Colon (tissue), 2 donors: ENCODE results near the gene HOXD8.

Experiments used
- FAIRE-seq: peaks from 2 replicates; lab custom pipeline; 2012; peaks lifted over from hg19 to GRCh38; lab: Jason Lieb, UNC
- donor health status: control.
- donor health status: control.

Gene HOXD8

DNA sequence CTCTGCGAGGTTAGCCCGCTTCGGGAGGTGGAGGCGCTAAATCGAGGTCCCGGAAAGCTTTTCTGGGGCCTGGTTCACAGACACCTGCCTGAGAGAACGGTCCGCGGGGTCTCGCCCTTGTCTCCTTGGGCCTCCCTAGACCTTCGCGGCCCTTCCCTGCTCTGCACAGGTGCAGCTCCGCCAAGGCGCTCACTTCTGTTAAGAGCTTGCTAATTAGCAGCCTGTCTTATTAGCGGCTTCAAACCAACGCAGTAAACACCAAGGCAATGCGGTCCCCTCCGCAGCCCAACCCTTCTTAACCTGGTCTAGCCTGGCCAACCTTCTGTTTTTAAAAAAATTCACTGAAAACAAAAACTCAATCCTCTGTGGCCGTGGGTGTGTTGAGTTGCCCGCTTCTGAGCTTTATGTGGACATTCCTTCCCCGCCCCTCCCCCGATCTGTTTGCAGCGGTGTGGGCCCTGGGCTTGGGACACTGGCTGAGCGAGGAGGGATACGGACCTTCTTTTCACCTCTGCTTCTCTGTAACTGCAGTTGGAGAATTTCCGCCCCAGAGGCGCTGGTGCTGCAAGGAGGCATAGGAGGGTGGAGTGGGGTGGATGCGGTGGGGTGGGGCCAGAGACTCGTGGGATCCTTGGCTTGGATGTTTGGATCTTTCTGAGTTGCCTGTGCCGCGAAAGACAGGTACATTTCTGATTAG, 18.4 kb downstream of the HOXD8 start:
- no peak for FAIRE-seq

DNA sequence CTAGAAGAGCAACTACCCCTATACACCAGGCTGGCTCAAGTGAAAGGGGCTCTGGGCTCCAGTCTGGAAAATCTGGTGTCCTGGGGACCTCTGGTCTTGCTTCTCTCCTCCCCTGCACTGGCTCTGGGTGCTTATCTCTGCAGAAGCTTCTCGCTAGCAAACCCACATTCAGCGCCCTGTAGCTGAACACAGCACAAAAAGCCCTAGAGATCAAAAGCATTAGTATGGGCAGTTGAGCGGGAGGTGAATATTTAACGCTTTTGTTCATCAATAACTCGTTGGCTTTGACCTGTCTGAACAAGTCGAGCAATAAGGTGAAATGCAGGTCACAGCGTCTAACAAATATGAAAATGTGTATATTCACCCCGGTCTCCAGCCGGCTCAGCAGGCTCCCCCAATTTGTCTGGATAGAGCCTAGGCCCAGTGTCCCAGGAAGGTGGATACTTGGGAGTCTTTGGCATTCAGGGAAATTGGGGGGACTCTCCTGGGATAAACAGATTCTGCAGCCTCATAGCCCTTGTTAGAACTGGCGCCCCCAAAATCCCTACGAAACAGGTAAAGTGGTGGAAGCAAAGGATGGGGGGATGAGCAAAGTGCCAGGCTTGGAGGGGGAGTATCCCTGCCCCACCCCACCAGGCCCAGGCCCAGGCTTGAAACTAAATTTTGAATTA, 19.4 kb downstream of the HOXD8 start:
- FAIRE-seq: no peak

- no peak for FAIRE-seq
These were observed 20.0 kb downstream of the HOXD8 start for GRCh38 chr2:176149481-176149938.

DNA sequence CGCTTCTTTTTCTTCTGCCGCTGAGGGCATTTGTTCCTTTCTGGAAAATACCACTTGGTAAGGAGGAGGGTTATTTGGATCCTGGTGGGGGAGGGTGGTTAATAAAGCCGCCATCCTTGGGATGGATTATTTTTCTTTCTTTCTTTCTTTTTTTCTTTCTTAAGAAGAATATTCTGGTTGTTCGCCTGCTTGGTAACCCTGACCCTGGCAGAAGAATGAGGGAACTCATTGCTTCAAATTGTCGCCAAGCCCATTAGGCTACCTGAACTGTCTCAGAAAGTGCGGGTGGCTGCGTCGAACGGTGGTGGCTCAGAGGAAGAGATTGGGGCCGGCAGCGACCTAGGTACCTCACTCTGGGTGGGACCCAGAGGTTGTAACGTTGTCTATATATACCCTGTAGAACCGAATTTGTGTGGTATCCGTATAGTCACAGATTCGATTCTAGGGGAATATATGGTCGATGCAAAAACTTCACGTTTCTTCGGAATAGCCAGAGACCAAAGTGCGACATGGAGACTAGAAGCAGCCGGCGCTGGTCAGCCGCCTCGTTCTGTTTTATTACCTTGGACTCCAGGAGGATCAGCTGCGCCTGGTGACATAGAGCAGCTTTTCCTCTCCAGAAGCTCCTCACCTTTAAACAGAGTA, 20.6 kb downstream of the HOXD8 start:
- no peak for FAIRE-seq

GRCh38 chr2:176150584-176151441, 21.3 kb downstream of the HOXD8 start:
- FAIRE-seq: no peak

DNA sequence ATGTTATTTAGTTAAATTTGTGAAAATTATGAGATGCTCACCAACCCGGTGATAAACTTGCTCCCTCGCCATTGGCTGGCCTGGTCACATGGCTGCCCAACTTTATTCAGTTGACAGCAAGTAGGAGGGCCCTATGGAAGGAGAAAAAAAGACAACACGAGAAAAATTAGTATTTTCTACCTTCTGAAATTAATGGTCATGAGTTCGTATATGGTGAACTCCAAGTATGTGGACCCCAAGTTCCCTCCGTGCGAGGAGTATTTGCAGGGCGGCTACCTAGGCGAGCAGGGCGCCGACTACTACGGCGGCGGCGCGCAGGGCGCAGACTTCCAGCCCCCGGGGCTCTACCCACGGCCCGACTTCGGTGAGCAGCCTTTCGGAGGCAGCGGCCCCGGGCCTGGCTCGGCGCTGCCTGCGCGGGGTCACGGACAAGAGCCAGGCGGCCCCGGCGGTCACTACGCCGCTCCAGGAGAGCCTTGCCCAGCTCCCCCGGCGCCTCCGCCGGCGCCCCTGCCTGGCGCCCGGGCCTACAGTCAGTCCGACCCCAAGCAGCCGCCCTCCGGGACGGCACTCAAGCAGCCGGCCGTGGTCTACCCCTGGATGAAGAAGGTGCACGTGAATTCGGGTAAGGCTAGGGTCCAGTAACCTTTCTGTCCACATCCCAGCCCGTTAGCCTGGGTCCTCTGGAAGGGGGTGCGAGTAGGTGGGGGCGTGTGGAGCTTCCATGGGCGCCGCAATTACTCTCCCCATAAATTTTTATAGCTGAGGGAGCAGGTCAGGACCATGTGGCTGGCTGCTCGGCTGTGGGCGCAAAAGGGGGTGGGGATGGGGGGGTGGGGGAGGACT, 22.2 kb downstream of the HOXD8 start, which contains the start of gene HOXD4:
HOXD4 (plus strand) TSS at position 109 of the 846 bp plus-strand sequence; CDS start at position 193, 84 bp downstream.
- no peak for FAIRE-seq

DNA sequence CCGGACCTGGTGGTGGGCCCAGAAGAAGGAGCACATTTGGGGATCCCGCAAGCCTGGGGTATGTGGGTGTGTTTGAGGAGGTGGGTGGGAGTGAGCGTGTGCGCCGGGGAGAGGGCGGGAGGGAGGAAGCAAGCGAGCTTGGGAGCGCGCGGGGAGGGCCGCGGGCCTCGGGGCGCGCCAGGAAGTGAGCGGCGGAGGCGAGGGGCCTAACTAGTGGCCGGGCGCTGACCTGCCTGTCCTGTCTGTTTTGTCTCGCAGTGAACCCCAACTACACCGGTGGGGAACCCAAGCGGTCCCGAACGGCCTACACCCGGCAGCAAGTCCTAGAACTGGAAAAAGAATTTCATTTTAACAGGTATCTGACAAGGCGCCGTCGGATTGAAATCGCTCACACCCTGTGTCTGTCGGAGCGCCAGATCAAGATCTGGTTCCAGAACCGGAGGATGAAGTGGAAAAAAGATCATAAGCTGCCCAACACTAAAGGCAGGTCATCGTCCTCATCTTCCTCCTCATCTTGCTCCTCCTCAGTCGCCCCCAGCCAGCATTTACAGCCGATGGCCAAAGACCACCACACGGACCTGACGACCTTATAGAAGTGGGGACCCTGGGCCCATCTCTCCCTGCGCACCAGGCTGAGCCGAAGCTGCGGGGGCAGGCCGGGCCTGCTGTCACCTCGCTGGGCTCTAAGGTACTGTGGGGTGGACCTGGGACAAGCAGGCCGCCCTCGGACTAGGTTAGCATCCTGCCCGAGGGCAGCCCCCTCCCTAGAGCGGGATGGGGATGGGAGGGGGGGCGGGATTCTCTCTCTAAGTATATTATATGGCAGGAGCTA, 23.1 kb downstream of the HOXD8 start:
- no peak for FAIRE-seq

DNA sequence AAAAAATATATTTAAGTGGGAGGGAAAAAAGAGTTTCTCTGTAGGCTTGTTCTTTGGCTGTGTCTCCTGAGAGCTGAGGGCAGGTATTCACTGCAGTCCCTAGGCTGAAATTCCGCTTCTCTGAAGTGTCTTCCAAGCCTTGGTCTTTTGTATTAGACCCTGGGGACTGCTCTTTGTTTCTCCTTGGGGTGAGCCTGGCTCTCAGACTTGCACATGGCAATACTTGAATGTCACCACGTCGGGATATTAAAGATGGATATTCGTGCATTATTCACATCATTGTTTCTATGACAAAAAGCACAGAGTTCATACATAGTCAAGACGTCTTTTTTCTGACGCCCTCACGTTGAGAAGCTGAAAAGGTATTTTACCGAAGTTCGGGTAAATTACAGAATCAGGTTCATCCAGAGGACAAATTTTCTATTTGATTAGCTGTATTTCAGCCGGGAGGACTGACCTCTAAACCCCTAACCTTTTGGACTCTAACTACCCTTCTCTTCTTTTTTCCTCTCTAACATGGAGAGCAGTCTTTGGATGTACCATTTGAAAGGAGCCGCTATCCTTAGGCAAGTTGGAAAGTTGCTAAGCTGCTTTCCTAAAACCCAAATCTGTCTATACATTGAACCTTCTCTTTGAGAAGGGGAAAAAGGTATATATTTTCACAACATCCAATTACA, 25.2 kb downstream of the HOXD8 start:
- FAIRE-seq: no peak

GRCh38 chr2:176155356-176156044, 26.0 kb downstream of the HOXD8 start:
- no peak for FAIRE-seq

GRCh38 chr2:176156301-176156806, 26.8 kb downstream of the HOXD8 start:
- no peak for FAIRE-seq

DNA sequence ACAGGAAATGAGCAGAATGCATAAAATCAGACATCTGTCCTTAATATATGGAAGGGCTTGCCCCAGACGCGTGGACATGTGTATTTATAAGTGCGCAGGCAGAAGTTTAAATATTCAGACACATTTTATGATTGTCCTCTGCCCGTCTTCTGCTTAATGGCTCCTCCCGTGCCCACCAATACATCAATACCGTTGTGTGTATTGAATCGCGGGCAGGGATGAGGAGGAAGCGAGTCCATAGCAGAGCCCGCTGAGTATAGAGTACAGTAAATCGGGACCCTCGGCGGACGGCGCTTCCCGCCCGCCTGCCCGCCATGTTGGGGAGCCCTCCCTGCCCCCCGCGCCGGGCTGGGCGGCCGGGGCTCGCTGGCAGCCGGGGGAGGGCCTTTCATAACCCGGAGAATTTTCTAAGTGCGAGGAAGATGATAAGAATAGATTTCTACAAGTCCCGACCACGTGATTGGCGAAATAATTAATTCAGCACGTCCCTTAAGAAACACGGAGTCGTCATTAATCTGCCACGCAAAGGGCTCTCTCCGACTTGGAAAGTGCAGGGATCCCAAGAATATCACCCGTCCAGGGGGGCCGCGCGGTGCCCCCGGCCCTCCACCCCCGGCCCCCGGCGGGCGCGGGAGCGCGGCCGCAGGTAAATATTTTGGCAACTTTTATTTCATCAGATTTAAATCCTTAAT, 27.4 kb downstream of the HOXD8 start, which contains the start of gene HOXD3:
HOXD3 (plus strand) TSS at position 501 of the 692 bp plus-strand sequence. CDS start 11,808 bp downstream, outside the sequence.
- no peak for FAIRE-seq

DNA sequence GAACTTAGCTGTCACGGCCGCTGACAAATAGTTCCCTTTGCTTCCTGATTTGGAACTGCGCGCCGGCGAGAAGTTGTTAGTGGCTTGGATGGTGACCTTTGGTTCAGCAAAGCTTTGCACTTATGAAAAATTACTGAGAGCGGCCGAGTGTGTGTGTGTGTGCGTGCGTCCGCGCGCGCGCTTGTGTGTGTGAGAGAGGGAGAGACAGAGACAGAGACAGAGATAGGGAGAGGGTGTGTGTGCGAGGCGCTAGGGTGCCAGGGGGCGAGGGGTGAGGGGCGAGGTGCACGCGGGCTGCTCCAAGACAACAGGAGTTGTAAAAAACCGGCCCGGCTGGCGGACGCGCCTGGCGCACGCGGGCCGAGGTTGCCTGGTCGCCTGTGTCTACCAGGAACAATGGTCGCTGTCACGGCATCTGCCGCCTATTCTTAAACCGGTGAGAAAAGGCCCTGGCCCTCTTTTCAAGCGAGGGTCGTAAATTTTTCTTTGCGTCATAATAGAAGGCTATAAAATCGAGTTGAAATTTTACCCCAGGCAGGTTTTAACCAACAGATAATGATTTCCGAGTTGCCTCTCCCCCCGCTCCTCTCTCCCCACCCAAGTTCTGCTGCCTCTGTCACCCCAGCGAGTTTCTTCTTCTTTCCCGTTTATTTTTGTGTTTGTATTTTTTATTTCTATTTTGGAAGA, 28.1 kb downstream of the HOXD8 start:
- no peak for FAIRE-seq

GRCh38 chr2:176158186-176158591, 28.7 kb downstream of the HOXD8 start:
- FAIRE-seq: no peak

DNA sequence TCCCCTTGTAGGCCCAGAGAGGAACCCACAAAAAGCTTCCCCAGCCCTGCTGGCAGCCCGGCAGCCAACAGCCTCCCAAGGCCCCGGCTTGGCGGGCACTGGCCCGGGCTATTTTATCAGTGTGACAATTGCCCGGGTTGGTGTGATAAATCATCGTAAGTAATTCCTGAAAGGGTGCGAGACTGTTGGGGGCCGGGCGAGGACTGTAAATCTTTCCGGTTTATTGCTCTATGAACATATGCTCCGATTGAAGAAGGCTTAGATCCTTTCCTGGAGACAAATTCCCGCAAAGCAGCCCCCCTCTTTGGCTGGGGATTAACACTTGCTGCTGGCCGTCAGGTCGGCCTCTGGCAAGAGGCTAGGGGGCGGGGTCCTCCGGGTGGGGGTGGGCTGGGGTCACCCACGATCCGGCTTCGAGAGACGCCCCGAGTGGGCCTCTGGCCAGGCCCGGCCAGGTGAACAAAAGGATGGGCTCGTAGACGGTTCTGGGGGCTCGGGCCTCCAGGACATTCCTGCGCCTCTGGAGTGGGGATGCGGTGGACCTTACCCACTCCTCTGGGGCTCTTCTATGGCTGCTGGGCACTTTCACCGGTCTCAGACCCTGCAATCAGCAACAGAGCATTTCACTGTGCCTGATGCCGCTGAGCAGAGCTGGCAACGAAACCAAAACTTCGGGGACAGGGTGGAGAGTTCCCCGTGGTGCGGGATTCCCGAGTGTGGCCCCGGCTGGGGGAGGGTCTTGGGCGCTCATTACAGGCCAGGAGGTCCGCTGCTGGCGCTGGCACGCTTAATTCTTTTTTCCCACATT, 29.6 kb downstream of the HOXD8 start:
- FAIRE-seq: no peak

GRCh38 chr2:176159663-176160250, 30.3 kb downstream of the HOXD8 start:
- no peak for FAIRE-seq
